ENCODE data around the gene SLC38A1.

SLC38A1 gene

GRCh38 chr12:46230983-46231382 lies 37.9 kb downstream of the SLC38A1 start:
- no peak for DNase-seq (ENCODE audit: low read depth, low spot score)

- no peak for DNase-seq (ENCODE audit: low read depth, low spot score)
These were observed 38.5 kb downstream of the SLC38A1 start for GRCh38 chr12:46230306-46230705.

GRCh38 chr12:46227616-46228015 lies 41.2 kb downstream of the SLC38A1 start:
- no peak for DNase-seq (ENCODE audit: low read depth, low spot score)

- DNase-seq (ENCODE audit: low read depth, low spot score): no peak
These were observed 44.5 kb downstream of the SLC38A1 start for GRCh38 chr12:46224386-46224785.

- DNase-seq (ENCODE audit: low read depth, low spot score): no peak
These were observed 45.8 kb downstream of the SLC38A1 start for GRCh38 chr12:46223047-46223446.

- no peak for DNase-seq (ENCODE audit: low read depth, low spot score)
These were observed 46.2 kb downstream of the SLC38A1 start for GRCh38 chr12:46222636-46223035.

GRCh38 chr12:46221255-46222128 lies 47.4 kb downstream of the SLC38A1 start:
- DNase-seq (ENCODE audit: low read depth, low spot score): no peak

GRCh38 chr12:46219877-46220655 lies 48.8 kb downstream of the SLC38A1 start:
- no peak for DNase-seq (ENCODE audit: low read depth, low spot score)

- DNase-seq (ENCODE audit: low read depth, low spot score): no peak
These were observed 49.5 kb downstream of the SLC38A1 start for GRCh38 chr12:46219132-46219876.

GRCh38 chr12:46218322-46219095 lies 50.3 kb downstream of the SLC38A1 start:
- no peak for DNase-seq (ENCODE audit: low read depth, low spot score)

- no peak for DNase-seq (ENCODE audit: low read depth, low spot score)
These were observed 51.1 kb downstream of the SLC38A1 start for GRCh38 chr12:46217541-46218321.

- DNase-seq (ENCODE audit: low read depth, low spot score): no peak
These were observed 54.0 kb downstream of the SLC38A1 start for GRCh38 chr12:46214668-46215436.

GRCh38 chr12:46212108-46212982 lies 56.5 kb downstream of the SLC38A1 start:
- no peak for DNase-seq (ENCODE audit: low read depth, low spot score)

- no peak for DNase-seq (ENCODE audit: low read depth, low spot score)
These were observed 57.9 kb downstream of the SLC38A1 start for GRCh38 chr12:46210873-46211439.

GRCh38 chr12:46209914-46210872 lies 58.6 kb downstream of the SLC38A1 start:
- no peak for DNase-seq (ENCODE audit: low read depth, low spot score)

- DNase-seq (ENCODE audit: low read depth, low spot score): no peak
These were observed 59.7 kb downstream of the SLC38A1 start for GRCh38 chr12:46209170-46209569.

GRCh38 chr12:46208370-46208769 lies 60.5 kb downstream of the SLC38A1 start:
- DNase-seq (ENCODE audit: low read depth, low spot score): no peak

All from iPS DF 19.7 (cell line).